GM19468 (cell line): ENCODE data around the gene OR2D3.
"Not testable (repeated sequence)": the region's sequence is repeated elsewhere in the genome, so short reads cannot be mapped to it uniquely, and the experiment has no call there.

Experiments
- ATAC-seq: cut with Tn5 transposase; IDR thresholded peaks from one replicate; pipeline ENCODE4 v1.9.1; 2021; ENCODE audit warnings: mild to moderate bottlenecking, moderate library complexity, moderate number of reproducible peaks; ENCODE audit not compliant: unreplicated experiment; ENCODE audit errors: extremely low read depth

The OR2D3 gene

DNA sequence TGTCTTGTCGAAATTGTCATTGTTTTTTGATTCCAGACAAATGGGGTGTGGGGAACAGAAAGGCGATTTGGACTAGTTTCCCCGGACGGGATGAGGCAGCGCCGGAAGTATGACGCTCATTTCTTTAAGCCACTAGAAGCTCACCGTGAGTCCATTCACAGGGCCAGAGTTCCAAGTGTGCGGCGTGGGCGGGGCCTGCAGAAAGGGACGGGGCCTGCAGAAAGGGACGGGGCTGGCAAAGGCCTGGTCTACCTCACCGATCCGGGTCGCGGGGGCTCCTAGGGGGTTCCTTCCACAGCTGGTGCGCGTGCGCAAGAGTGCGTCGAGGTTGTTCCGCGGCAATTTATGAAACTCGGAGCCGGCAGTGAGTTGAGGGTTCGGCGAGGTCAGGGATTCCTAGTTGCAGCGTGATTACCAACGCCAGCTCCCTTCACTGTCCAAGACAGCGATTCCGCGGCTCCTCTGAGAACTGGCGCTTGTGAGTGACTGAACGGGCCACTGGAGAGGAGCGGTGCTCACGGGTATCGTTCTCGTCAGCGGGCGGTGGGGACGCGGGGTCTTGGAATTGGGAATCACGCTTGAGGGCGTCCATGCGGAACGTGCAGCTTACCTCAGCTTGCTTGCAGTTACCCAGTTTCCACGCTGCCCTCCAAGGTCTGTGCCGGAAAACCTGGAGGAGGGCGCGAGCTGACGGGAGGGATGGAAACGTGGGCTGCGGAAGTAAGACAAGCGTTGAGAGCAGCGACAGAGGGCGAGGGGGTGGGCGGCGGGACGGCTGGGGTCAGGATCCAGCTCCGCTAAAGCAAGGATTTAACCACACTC lies 5.6 kb downstream of the OR2D3 start, which contains the start of gene ZNF215:
Gene ZNF215 (plus strand): TSS at position 219 of the 822 bp plus-strand sequence. CDS start 5,847 bp downstream, outside the sequence.
- no peak for ATAC-seq

DNA sequence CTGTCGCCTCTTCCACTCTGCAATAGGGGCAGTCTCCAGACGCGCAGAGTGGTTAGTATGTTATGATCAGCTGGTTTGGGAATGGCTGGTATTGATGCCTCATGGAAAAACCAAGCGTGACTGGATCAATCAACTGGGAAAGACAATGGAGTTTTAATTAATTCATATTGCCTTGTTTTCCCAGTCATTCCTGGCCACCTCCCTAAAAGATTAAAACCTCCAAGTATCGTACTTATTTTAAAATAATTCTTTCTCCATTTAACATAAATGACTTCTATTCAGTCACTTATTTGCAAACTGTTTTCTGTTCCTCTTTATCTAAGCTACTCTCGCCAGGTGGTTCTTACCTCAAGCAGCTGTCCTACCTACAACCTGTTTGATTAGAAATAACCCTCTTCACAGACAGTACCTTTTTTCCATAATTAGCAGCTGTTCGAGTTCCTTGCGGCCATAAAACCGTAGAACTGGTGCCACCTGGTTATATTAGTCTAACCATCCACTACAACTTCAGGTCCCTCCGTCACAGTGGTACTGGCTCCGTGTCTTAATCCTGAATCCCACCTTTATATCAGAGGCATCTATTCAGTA lies 6.3 kb downstream of the OR2D3 start:
- peak; percentile 51 for ATAC-seq

DNA sequence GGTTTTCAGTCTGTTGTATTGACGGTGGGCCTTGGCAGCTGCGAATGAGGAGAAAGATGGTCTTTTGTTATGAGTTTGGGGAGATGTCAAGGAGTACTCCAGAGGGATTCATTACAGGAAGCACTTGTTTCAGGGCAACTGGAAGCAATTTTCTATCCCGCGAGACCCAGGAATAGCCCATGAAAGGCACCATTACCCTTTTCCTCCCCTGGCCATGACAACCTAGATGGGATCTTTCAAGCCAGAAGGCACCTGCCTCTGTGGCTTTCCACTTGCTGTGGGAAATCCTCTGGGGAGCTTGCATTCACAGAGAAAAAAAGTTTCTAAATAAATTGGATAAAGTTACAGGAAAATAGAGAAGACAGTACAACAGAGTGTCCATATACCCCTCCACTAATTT lies 8.1 kb downstream of the OR2D3 start:
- ATAC-seq: no peak

DNA sequence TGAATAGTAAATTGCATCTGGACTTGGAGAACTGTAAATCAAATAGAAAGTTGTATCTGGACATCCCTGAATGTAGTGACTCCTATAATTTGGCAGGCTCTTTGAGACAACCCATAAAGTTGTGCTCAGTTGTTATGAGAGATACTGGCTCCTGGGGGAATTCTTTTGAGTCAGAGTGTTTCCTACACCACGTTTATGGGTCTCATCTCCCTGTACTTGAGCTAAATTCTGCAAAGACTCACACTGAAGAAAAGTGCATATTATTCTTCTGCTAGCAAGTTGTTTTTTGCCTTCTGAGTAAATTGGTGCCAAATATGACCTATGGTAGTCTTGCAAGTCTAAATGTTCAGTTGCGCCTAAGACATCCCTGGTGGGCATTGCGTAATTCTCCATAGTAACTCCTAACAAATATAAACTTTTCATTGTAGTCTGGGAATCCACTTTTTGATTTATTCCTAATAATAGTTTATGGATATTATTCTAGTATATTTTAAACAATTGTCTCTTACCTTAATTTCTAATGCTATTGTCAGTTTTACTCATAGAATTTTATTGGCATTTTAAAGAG lies 10.4 kb downstream of the OR2D3 start:
- no peak for ATAC-seq

DNA sequence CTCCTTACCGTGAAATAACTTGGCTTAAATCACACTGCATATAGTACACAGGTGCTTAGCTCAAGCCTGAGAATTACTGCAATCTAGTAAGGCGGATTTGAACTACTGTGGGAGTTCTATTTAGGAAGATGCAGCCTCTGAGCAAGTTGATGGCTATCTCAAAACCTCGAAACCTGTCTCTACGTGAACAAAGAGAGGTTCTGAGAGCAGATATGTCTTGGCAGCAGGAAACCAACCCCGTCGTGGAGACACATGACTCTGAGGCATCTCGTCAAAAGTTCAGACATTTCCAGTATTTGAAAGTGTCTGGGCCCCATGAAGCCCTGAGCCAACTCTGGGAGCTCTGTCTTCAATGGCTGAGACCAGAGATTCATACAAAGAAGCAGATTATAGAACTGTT lies 11.3 kb downstream of the OR2D3 start:
- no peak for ATAC-seq

DNA sequence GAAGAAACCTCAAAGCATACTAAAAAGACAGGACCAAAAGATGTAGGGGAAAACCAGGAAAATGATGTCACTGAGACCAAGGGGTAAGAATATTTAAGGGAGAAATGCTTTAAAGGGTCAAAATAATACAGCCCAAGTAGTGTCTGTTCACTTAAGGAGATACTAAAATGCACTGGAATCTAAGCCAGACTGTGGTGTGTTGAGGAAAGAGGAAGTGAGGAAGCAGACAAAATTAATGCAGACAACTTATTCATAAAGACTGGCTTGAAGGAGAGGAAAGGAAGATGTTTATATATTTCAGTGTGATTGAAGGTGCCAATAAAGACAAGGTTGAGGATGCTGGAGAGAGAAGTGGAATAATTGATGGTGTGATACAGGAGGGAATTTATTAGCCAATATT lies 21.2 kb downstream of the OR2D3 start:
- no peak for ATAC-seq

DNA sequence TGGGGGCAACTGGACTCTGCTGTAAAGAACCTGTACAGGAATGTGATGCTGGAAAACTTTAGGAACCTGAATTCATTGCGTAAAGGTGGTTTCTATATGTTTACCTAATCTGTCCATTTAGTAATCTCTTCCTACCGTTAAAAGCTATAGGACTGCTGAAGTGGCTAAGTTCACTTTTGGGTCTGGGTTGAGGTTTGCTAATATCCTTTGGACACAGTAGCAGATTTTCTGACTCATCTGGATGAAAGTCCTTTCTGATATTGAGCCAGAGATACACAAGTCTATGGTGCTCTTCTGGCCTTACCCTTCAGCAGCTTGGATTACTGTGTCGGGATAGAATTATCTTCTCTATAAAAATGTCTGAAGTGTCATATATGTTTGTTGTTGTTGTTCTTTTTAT lies 22.3 kb downstream of the OR2D3 start:
- no peak for ATAC-seq

DNA sequence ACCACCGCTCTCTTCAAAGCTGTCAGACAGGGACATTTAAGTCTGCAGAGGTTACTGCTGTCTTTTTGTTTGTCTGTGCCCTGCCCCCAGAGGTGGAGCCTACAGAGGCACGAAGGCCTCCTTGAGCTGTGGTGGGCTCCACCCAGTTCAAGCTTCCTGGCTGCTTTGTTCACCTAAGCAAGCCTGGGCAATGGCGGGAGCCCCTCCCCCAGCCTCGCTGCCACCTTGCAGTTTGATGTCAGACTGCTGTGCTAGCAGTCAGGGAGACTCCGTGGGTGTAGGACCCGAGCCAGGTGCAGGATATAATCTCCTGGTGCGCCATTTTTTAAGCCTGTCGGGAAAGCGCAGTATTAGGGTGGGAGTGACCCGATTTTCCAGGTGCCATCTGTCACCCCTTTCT lies 33.4 kb downstream of the OR2D3 start:
- ATAC-seq: not testable (repeated sequence)

DNA sequence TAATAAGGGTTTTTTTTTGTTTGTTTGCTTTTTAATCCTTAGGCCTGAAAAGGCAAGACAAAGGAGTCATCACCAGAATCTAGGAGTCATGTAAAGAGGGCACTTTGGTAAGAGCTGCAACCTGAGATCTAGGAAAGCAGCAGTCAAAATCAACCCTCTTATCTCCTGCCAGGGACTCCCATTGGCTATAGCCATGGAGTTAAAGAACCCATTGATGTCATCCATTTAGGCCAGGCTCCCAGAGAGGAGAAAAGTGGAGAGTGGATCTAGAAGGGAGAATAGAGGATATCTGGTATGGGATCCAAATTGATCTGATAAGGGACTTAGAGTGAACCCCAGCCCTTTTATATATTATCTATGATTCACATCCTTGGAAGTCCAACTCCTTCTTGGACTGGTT lies 41.3 kb downstream of the OR2D3 start:
- ATAC-seq: no peak

DNA sequence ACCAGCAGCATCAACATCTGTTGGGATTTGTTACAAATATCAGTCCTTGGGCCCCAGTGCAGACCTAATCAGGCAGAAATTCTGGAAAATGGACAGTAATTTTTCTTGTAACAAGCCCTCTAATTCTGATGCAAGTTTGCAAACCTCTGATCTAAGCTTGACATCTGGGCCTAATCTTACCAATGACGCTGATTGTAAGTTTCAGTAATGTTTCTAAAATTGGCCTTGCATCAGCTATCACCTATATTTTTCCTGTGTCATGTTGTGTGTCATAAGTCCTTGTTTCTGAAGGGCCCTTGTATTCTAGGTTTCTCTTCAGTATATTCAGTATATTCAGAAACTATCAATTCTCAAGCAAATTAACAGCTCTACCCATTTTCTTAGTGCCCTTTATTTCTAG lies 41.9 kb downstream of the OR2D3 start:
- no peak for ATAC-seq

DNA sequence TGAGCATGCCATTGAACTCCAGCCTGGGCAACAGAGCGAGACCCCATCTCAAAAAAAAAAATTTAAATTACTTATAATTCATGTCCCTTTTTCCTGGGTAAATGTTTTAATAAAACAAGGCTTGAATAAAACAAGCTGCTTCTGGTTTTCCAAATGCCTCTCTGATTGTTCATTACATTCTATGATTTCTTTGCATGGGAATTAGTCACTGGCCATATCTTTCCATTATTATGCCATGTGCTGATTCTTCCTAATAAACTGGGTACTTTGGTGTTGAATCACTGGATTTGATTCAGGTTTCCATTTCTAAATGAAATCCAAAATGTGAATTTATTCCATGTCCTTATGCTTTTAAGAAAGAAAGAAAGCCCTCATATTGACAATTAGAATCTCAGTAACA lies 48.0 kb downstream of the OR2D3 start:
- ATAC-seq: no peak

DNA sequence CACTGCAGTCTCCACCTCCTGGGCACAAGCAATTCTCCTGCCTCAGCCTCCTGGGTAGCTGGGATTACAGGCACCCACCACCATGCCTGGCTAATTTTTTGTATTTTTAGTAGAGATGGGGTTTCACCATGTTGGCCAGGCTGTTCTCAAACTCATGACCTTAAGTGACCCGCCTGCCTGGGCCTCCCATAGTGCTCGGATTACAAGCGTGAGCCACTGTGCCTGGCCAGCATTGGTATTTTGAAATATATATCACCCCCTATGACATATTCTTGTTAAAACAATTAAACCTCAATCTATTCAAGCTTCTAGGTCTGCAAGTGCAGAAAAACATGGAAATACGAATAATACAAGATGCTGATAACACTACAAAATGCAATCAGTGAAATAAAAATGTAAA lies 49.1 kb downstream of the OR2D3 start:
- ATAC-seq: not testable (repeated sequence)
